ENCODE results near the gene EPB41.
"Not testable (repeated sequence)": the region's sequence is repeated elsewhere in the genome, so short reads cannot be mapped to it uniquely, and the experiment has no call there.

EPB41 gene

DNA sequence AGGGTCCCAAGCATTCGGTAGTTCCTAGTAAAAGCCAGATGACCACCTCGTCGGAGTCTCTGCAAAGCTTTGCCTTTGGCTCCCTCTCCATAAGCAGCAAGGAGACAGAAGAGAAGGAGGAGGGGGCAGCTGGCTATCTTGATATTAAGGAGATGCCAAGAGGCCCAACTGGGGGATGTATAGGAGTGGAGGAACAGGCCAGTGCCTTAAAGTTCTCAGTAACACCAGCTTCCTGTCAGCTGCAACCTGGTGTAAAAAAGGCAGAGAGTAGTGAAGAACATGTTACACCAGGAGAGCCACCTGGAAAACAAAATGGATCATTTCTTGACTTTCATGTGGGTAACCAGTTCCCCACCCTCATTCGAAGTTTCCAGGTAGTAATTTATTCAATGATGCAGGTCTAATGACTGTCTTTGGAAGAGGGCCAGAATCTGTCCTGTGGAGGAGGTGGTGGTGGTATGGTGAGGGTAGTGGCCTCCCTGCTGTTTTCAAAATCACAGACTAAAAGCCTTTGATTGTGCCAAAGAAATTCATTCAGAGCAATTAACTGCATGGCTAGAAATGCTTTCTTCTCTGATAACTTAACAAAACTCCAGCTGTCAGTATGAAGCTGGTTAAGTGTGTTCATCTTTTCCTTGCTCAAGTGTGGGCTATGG lies 182.0 kb downstream of the EPB41 start:
- DNase-seq (ENCODE audit: low spot score): no peak
- H3K27ac ChIP-seq: no peak overlapping the region
- TF ChIP-seq, protein P1, sequence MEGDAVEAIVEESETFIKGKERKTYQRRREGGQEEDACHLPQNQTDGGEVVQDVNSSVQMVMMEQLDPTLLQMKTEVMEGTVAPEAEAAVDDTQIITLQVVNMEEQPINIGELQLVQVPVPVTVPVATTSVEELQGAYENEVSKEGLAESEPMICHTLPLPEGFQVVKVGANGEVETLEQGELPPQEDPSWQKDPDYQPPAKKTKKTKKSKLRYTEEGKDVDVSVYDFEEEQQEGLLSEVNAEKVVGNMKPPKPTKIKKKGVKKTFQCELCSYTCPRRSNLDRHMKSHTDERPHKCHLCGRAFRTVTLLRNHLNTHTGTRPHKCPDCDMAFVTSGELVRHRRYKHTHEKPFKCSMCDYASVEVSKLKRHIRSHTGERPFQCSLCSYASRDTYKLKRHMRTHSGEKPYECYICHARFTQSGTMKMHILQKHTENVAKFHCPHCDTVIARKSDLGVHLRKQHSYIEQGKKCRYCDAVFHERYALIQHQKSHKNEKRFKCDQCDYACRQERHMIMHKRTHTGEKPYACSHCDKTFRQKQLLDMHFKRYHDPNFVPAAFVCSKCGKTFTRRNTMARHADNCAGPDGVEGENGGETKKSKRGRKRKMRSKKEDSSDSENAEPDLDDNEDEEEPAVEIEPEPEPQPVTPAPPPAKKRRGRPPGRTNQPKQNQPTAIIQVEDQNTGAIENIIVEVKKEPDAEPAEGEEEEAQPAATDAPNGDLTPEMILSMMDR (conservative IDR thresholded peaks at IDR 0.05; ENCODE audit: low read depth): no peak
- POLR2A ChIA-PET (ENCODE audit: low non-redundant PET): no interaction called here
- CTCF ChIA-PET: no interaction called here

DNA sequence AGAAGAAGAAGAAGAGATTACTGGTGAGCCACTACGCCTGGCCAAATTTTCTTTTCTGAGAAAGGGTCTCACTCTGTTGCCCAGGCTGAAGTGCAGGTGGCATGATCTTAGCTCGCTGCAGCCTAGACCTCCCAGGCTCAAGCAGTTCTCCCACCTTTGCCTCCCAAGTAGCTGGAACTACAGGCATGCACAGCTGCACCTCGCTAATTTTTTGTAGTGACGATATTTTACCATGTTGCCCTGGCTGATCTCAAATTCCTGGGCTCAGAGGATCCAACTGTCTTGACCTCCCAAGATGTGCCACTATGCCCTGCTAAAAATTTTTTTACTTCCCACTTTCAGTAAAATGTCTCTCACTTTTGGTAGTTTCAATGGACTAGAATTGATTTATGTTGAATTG lies 184.9 kb downstream of the EPB41 start:
- ChIA-PET POLR2A (ENCODE audit: low non-redundant PET) (interaction anchor here (0.8 kb wide), 1 partner anchor 190 kb away, joined by 4 read pairs; no protein-coding TSS in a partner anchor), CTCF (no interaction called here)
- no peak for DNase-seq (ENCODE audit: low spot score)
- H3K27ac ChIP-seq: no peak overlapping the region
- TF ChIP-seq, protein P1 (conservative IDR thresholded peaks at IDR 0.05; ENCODE audit: low read depth): no peak

DNA sequence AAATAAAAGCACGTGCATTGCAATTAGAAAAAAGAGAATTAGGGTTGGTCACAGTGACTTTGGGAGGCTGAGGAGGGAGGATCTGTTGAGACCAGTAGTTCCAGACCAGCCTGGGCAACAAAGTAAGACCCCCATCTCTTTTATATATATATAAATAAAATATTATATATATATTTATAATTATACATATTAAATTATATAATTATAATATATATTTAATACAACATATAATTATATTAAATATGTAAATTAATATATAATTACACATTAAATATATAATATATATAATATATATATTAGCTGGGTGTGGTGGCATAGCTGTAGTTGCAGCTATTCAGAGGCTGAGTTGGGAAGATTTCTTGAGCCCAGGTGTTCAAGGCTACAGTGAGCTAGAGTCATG lies 186.1 kb downstream of the EPB41 start:
- ChIA-PET POLR2A (ENCODE audit: low non-redundant PET) (no interaction called here), CTCF (interaction anchor here (0.6 to 0.7 kb wide), 2 partner anchors 18 to 250 kb away, joined by 3 read pairs; no protein-coding TSS in a partner anchor)
- no peak overlapping the region for H3K27ac ChIP-seq
- TF ChIP-seq, protein P1 (conservative IDR thresholded peaks at IDR 0.05; ENCODE audit: low read depth): no peak
- no peak for DNase-seq (ENCODE audit: low spot score)

DNA sequence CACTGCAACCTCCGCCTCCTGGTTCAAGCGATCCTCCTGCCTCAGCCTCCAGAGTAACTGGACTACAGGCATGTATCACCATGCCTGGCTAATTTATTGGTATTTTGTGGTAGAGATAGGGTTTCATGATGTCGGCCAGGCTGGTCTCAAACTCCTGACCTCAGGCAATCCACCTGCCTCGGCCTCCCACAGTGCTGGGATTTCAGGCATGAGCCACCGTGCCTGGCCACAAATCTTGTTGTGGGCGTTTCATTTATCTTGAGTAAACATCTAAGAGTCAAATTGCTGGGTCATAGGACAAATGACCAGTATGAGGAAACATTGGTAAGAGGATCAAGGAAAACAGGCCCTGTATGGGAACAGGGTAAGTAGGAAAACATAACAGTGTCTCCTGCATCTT lies 191.5 kb downstream of the EPB41 start:
- CTCF ChIA-PET: interaction anchor here (0.7 kb wide), 1 partner anchor 321 kb away, joined by 4 read pairs; no protein-coding TSS in a partner anchor
- H3K27ac ChIP-seq: no peak overlapping the region
- TF ChIP-seq, protein P1 (conservative IDR thresholded peaks at IDR 0.05; ENCODE audit: low read depth): no peak
- DNase-seq (ENCODE audit: low spot score): no peak
- POLR2A ChIA-PET (ENCODE audit: low non-redundant PET): no interaction called here

DNA sequence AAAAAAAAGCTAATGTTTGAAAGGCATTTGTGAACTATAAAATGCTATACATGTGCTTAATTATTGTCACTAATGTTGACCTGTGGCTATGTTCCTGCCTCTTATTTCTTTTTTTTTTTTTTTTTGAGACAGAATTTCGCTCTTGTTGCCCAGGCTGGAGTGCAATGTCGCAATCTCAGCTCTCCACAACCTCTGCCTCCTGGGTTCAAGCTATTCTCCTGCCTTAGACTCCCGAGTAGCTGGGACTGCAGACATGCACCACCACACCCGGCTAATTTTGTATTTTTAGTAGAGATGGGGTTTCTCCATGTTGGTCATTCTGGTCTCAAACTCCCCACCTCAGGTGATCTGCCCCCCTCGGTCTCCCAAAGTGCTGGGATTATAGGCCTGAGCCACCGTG lies 193.7 kb downstream of the EPB41 start:
- DNase-seq (ENCODE audit: low spot score); H3K27ac ChIP-seq; CTCF ChIA-PET: not testable (repeated sequence)
- POLR2A ChIA-PET (ENCODE audit: low non-redundant PET): interaction anchor here (0.7 kb wide), 1 partner anchor 1047 kb away, joined by 16 read pairs; no protein-coding TSS in a partner anchor

DNA sequence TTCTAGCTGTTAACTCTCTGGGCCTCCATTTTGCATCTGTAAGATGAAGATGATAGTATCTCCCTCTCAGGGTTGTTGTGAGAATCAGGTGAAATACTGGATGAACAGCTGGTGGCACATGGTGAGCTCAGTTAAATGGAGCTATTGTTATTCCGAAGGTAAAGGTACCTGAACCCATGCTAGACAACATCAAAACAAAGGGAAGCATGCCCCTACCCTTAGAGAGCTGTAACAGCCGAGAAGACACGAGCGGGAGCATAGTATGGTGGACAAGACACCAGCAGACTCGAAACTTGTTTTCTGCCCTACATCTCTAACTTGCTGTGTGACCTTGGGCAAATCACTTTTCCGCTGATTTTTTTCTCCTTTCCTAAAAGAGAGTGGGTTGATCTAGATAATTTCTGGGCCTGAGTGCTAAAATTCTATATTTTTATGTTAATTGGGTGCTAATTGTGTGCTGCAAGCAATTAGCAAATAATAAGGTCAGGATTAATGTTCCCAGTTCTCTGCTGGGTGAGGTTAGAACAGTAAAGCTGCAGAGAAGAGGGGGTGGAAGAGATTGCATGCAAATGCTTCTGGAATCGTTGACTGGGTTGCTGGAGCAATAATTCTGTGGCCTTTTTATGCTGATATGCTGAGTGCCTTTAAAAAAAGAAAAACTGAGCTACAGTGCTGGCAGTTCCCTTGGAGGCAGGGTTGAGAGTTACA lies 198.5 kb downstream of the EPB41 start:
- no peak for DNase-seq (ENCODE audit: low spot score)
- no peak overlapping the region for H3K27ac ChIP-seq
- POLR2A ChIA-PET (ENCODE audit: low non-redundant PET): no interaction called here
- TF ChIP-seq, protein P1 (conservative IDR thresholded peaks at IDR 0.05; ENCODE audit: low read depth): no peak
- CTCF ChIA-PET: interaction anchor here (0.5 to 1.2 kb wide), 2 partner anchors 19 to 152 kb away, joined by 4 read pairs; no protein-coding TSS in a partner anchor

Measured in RWPE1 (cell line).